Astrocyte of the cerebellum (primary cell): ENCODE data around the gene GEMIN7.

Experiments used
- DNase-seq: peaks from one replicate; pipeline ENCODE4 v3.0.0-alpha.2; 2011; ENCODE audit warnings: low read depth
- H3K4me3 ChIP-seq: 2 replicates; pipeline ENCODE4 v1.5.1; 2011; ENCODE audit warnings: mild to moderate bottlenecking, low read depth, low read length, moderate library complexity
- CTCF ChIP-seq: IDR thresholded peaks from 2 replicates; pipeline ENCODE4 v1.5.1; 2012; ENCODE audit warnings: low read length, low read depth, moderate library complexity, mild to moderate bottlenecking; ENCODE audit errors: missing control alignments
- in situ Hi-C: cut with HindIII; loops from 2 replicates; pipeline ENCODE4 v1.10.0; 2017; ENCODE audit warnings: low sequenced_read_pairs

GEMIN7 gene

GRCh38 chr19:45133661-45134060 is 54.6 kb downstream of the GEMIN7 start:
- in situ Hi-C loops = no loop called here
- no peak for TF ChIP-seq CTCF
- DNase-seq = no peak
- no peak overlapping the region for H3K4me3 ChIP-seq

GRCh38 chr19:45135176-45135885 is 56.3 kb downstream of the GEMIN7 start:
- in situ Hi-C loops = no loop called here
- TF ChIP-seq CTCF = no peak
- H3K4me3 ChIP-seq = no peak overlapping the region
- no peak for DNase-seq

GRCh38 chr19:45136507-45137178 is 57.6 kb downstream of the GEMIN7 start:
- no peak for DNase-seq
- no peak overlapping the region for H3K4me3 ChIP-seq
- no peak for TF ChIP-seq CTCF
- in situ Hi-C loops = no loop called here

GRCh38 chr19:45137179-45137761 is 58.2 kb downstream of the GEMIN7 start:
- H3K4me3 ChIP-seq = no peak overlapping the region
- in situ Hi-C loops = no loop called here
- no peak for TF ChIP-seq CTCF
- peak; percentile 35 for DNase-seq

- in situ Hi-C loops = no loop called here
- no peak for DNase-seq
- H3K4me3 ChIP-seq = no peak overlapping the region
- TF ChIP-seq CTCF = no peak
Measured at GRCh38 chr19:45138303-45138751, 59.3 kb downstream of the GEMIN7 start.

GRCh38 chr19:45139286-45140143 is 60.5 kb downstream of the GEMIN7 start:
- in situ Hi-C loops = no loop called here
- no peak overlapping the region for H3K4me3 ChIP-seq
- DNase-seq = no peak
- TF ChIP-seq CTCF = no peak
